ENCODE data around the gene GLDN.
"Not testable (repeated sequence)": the region's sequence is repeated elsewhere in the genome, so short reads cannot be mapped to it uniquely, and the experiment has no call there.

Gene GLDN

GRCh38 chr15:51444112-51444511 lies 102.7 kb downstream of the GLDN start:
- DNase-seq (ENCODE audit: low read depth in 2 of 2), result no peak

- DNase-seq (ENCODE audit: low read depth in 2 of 2), result no peak
Observed at GRCh38 chr15:51444807-51445206, 103.4 kb downstream of the GLDN start.

GRCh38 chr15:51446029-51446744 lies 104.7 kb downstream of the GLDN start:
- DNase-seq (ENCODE audit: low read depth in 2 of 2), result not testable (repeated sequence)

GRCh38 chr15:51447855-51448621 lies 106.6 kb downstream of the GLDN start:
- no peak for DNase-seq (ENCODE audit: low read depth in 2 of 2)

GRCh38 chr15:51448622-51449399 lies 107.4 kb downstream of the GLDN start:
- no peak for DNase-seq (ENCODE audit: low read depth in 2 of 2)

DNA sequence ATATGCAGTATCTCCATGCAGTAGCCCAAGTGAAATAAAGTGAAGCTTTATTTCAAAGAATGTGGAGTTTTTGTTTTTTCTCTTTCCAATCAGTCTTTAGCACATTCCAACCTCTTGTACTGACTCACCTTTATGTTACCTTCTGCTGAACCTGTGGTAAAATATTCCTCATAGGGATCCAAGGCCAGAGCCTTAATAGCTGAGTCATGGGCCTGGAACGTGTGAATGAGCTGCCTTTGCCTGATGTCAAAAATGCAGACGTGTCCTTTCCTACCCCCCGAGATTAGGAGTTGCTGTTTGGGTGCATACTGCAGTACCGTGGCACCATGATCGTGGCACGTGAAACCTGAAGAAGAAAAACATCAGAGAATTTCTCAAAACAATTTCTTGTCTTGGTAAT lies 108.5 kb downstream of the GLDN start:
- DNase-seq (ENCODE audit: low read depth in 2 of 2), result no peak

All from stimulated activated CD8-positive, alpha-beta memory T cell treated with anti-CD3 and anti-CD28 coated beads, Interleukin-7, amount 100 ng/mL, for 1 hour (primary cell).